CD4-positive, alpha-beta T cell treated with Interleukin-1 beta for 1 hour (primary cell): ENCODE results near the gene CD27.
A peak's percentile ranks its signal among the peaks of the same experiment; 100 is the strongest.

Experiments used
- DNase-seq, 2 donors: peaks; one replicate each; pipeline ENCODE4 v3.0.0-alpha.2; 2020 to 2022

CD27 gene

GRCh38 chr12:6434205-6435140, 10.3 kb upstream of the CD27 start:
- DNase-seq = no peak

- no peak for DNase-seq
Measured at GRCh38 chr12:6435961-6436715, 8.6 kb upstream of the CD27 start.

DNA sequence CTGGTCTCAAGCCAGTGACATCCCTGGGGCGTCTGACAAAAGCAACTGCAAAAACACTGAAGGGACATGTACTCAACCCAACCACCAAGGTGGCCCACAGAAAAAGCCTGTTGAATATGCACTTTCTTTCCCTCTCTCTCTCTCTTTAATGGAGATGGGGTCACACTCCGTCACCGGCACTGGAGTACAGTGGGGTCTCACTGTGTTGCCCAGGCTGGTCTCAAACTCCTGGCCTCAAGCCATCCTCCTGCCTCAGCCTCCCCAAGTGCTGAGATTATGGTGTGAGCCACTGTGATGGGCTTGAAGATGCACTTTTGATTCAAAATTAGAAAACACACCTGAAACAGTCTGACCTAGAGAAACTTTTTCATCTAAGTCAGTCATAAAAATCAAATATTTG, 7.2 kb upstream of the CD27 start:
- DNase-seq = no peak

DNA sequence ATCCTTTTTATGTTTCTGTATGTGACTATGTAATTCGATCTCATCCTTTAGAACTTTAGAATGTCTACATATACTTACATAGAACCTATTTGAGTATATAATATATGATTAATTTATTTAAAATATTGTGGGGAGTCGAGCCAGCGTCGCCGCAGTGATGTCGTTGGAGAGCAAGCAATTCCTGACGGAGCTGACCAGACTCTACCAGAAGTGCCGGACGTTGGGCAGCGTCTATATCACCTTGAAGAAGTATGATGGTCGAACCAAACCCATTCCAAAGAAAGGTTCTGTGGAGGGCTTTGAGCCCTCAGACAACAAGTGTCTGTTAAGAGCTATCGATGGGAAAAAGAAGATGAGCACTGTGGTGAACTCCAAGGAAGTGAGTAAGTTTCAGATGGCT, 6.4 kb upstream of the CD27 start:
- no peak for DNase-seq

- DNase-seq = no peak
Measured at GRCh38 chr12:6440391-6440790, 4.4 kb upstream of the CD27 start.

DNA sequence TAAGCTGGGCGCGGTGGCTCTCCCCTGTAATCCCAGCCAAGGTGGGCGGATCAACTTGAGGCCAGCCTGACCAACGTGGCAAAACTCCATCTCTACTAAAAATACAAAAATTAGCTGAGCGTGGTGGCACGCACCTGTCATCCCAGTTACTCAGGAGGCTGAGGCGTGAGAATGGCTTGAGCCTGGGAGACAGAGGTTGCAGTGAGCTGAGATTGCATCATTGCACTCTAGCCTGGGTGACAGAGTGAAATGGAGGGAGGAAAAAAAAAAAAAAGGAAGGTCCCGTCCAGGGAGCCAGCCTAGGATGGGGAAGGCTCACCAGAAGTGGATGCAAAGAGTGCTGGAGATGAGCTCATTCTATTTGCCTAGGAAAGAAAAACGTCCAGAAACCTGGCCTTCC, 1.9 kb upstream of the CD27 start:
- no peak for DNase-seq

GRCh38 chr12:6443361-6443983, 1.3 kb upstream of the CD27 start:
- DNase-seq = no peak

DNA sequence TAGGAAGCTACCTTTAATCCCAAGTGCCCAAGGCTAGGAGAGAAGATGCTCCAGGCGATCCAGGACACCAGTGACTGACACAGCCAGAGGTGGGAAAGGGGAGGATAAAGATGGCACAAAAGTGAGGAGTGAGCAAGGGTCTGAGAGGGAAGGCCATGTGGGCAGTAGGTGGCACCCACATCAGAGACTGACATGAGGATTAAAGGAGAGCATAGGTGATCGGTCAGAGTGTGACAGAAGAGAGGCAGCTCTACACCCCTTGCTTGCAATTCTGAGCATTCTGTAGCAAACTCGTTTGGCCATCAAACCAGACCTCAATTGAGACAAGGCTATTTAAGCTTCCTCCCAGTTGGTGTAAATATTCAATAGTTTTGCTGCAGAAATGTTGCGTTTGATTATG, 724 bp upstream of the CD27 start:
- DNase-seq = no peak

DNA sequence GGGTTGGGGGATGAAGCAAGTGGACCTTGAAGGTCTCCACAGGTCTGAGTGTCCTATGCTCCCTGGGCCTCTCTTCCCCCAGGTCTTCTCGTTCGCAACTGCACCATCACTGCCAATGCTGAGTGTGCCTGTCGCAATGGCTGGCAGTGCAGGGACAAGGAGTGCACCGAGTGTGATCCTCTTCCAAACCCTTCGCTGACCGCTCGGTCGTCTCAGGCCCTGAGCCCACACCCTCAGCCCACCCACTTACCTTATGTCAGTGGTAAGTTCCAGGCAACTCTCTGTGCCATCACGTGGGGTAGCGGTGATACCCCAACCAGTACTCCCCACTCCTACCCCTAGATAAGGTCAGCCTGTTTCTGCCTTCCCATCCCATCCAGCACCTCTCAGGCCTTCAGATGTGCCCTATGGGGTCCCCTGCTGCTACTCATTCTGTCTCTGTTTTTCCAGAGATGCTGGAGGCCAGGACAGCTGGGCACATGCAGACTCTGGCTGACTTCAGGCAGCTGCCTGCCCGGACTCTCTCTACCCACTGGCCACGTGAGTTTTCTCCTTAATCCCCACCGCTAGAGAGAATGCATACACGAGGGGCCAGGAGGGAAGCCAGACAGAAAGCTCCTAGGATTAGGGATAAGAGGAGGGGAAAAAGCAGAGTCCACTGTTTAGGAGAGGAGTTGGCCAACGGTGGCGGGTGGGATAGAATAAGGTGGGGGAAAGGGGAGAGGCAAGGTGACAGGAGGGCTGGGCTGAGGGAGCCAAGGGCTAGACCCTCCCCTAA, 5.5 kb downstream of the CD27 start:
- no peak for DNase-seq

GRCh38 chr12:6450869-6451347, 6.2 kb downstream of the CD27 start:
- no peak for DNase-seq

- DNase-seq = peak; percentile 86 to 88
Measured at GRCh38 chr12:6451348-6452244, 6.8 kb downstream of the CD27 start, which contains the start of gene TAPBPL. TAPBPL (plus strand) TSS chr12:6452042; CDS start chr12:6452249, 207 bp downstream.

DNA sequence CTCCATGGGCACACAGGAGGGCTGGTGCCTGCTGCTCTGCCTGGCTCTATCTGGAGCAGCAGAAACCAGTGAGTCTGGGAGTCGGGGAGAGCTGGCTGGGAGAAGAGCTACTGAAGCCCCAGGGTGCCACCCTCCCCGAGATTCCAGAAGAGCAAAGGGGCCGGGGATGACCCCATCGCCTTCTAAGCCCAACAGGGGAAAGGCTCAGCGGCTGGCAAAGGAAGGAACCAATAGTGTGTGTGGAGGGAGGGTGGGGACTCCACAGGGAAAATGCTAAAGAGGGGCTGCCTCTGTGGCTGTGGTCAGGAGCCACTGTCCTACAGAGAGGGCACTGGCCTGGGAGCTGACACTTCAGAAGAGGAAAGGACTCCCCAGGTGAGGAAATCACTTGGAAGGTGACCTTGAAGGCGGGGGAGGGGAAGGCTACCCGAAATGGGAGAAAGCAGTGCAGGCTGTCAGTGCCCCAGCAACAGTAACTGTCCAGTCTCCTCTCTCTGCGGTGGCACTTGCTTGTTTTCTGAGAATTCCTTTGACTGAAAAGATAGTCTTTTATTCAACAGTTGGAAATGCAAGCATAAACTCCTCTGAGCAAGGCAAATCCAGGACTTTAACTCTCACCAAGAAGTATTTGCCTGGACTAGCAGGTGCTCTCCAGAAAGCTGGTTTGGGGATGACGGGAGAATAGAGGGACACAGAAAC, 7.6 kb downstream of the CD27 start:
- DNase-seq = no peak

- no peak for DNase-seq
Measured at GRCh38 chr12:6452944-6453630, 8.3 kb downstream of the CD27 start.

GRCh38 chr12:6457220-6457945, 12.6 kb downstream of the CD27 start:
- DNase-seq = no peak

- no peak for DNase-seq
Measured at GRCh38 chr12:6458281-6459003, 13.7 kb downstream of the CD27 start.

DNA sequence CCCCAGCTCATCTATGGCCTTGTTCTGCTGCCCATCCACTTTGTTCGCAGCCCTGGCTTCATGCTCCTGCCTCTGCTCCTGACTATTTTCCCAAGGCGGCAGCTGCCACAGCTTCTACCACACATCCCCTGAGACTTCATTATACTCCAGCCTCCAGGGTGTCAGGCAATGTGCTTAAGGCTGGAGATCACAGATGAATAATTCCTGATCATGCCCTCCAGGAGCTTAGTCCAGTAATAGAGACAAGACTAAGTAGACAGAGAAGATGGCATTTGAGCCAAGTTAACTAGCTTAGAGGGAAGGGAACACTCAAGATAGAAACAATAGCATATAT, 14.2 kb downstream of the CD27 start:
- no peak for DNase-seq

DNA sequence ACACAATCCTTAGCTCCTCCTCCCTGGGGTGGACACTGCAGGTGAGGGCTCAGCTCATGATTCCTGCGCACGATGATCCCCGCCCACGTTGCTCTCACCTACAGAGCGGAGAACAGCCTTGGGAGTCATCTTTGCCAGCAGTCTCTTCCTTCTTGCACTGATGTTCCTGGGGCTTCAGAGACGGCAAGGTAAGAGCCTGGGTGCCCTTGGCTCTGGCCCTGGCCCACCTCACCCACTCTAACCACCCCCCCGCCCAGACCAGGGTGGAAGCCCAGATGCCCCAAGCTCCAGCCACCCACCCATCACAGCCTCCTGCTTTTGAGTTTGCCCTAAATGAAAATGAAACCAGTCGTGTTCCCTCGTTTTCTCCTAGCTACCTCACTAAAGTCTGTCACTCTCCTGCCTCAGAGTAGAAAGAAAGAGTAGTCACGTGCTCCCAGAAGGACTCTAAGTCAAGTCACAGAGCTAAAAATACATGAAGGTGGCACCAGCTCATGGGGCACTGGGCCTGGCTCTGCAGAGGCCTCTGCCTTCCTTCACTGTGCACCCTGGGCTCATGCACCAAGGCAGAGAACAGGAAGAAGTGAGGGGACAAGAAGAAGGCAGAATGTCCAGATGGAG, 16.1 kb downstream of the CD27 start:
- DNase-seq = peak in 1 of 2 donors; percentile 64
